Measurements from ENCODE around the gene CHRNA1. TPM values are rescaled to one million over a fixed set of nuclear protein-coding genes. Genes with fewer than 3 reads are reported as not detected.

The CHRNA1 gene
- total RNA-seq, 1 experiment from 2014 or later: not detected

- Histone ChIP-seq H4K20me1 (ENCODE audit: control insufficient read depth, insufficient read depth, insufficient read length) (no peaks in the 10 kb centered on the region), H2BK120ac (ENCODE audit: low read depth, low read length, poor library complexity, severe bottlenecking) (no peak overlapping the region), H4K8ac (replicated peaks; ENCODE audit: insufficient read length, low read depth, low read length) (no peak overlapping the region), H3K79me2 (ENCODE audit: insufficient read depth, low read length) (no peaks in the 10 kb centered on the region), H2AFZ (ENCODE audit: low read length) (no peak overlapping the region), H3K14ac (ENCODE audit: insufficient read depth, low read length) (no peak overlapping the region), H3K27ac (ENCODE audit: insufficient read length, low read depth, low read length) (no peak overlapping the region), H3K23me2 (ENCODE audit: insufficient read length, low read depth, low read length, poor library complexity, severe bottlenecking) (peaks cover 5% of the 10 kb centered on the region), H3K9me3 (ENCODE audit: control insufficient read depth, low read depth, low read length) (no peaks in the 10 kb centered on the region), H3K4me2 (ENCODE audit: insufficient read depth, insufficient read length, low read length) (peak overlapping the region; percentile 30), H4K91ac (ENCODE audit: insufficient read length, low read depth, low read length) (no peak overlapping the region), H3K79me1 (ENCODE audit: insufficient read depth, low read depth, low read length, poor library complexity, severe bottlenecking) (no peaks in the 10 kb centered on the region), H3K9ac (ENCODE audit: extremely low read depth, insufficient read length, low read length) (no peak overlapping the region), H2BK5ac (ENCODE audit: insufficient read length, low read length) (no peak overlapping the region), H3K56ac (ENCODE audit: insufficient read length, low read depth, low read length) (no peak overlapping the region), H2BK12ac (ENCODE audit: insufficient read length, low read depth, low read length) (no peak overlapping the region), H4K5ac (ENCODE audit: insufficient read length, low read depth, low read length) (no peak overlapping the region), H2BK20ac (ENCODE audit: low read depth, low read length, poor library complexity, severe bottlenecking) (no peak overlapping the region), H3K27me3 (ENCODE audit: insufficient read depth, low read length) (no peaks in the 10 kb centered on the region; the same call in 1 of the 2 replicates), H3K4ac (ENCODE audit: low read depth, low read length) (no peak overlapping the region), H3T11ph (ENCODE audit: low read length) (no peak overlapping the region), H3K23ac (ENCODE audit: insufficient read length, low read depth, low read length) (no peak overlapping the region), H2BK15ac (ENCODE audit: low read depth, low read length) (no peak overlapping the region), H2AK5ac (ENCODE audit: insufficient read length, low read length) (no peak overlapping the region), H3K18ac (ENCODE audit: insufficient read length, low read depth, low read length) (no peak overlapping the region), H3K4me1 (ENCODE audit: insufficient read depth, low read length) (no peaks in the 10 kb centered on the region)
- peak overlapping the region in 1 of 3 experiments; percentile 16; a peak in 2 of 7 replicates for H3K27ac Mint-ChIP-seq
- H3K4me3 Mint-ChIP-seq: peak overlapping the region in 1 of 2 experiments; percentile 71; a peak in 2 of 5 replicates
- H3K9me3 Mint-ChIP-seq: no peaks in the 10 kb centered on the region
- H3K4me1 Mint-ChIP-seq: peaks cover 5% of the 10 kb centered on the region in 2 experiments
- no CpG with 5 or more reads among the region's 12 CpGs for WGBS (ENCODE audit: extremely low coverage, insufficient read length, low lambda C conversion rate)
- 0 out of 2 replicates have a peak, but pooled peaks cover 1% of the 10 kb centered on the region for H3K27me3 Mint-ChIP-seq (ENCODE audit: low read depth)
- DNase-seq: no peak
- H3K36me3 Mint-ChIP-seq (ENCODE audit: insufficient read depth in 1 of 3, low read depth in 3 of 3): no peaks in the 10 kb centered on the region; a peak in 1 of 7 replicates
- no peak for TF ChIP-seq CTCF (conservative IDR thresholded peaks at IDR 0.05)
Measured at GRCh38 chr2:174730698-174731018, 33.6 kb downstream of the CHRNA1 start.

All from H9 (cell line).